ENCODE results near the gene RBM12. TPM values are rescaled to one million over a fixed set of nuclear protein-coding genes. Genes with fewer than 3 reads are reported as not detected.

Gene RBM12
- total and polyA plus RNA-seq, 11 donors: 7.4 to 61.7 (median 43.0) TPM

GRCh38 chr20:35661053-35661452, 3.6 kb downstream of the RBM12 start:
- TF ChIP-seq CTCF (IDR thresholded peaks at IDR 0.05) (no peak), POLR2A (IDR thresholded peaks at IDR 0.05) (no peak)
- H3K4me1 ChIP-seq: peaks cover 2 to 72% (median 54%) of the 10 kb centered on the region in 12 donors
- H3K27ac ChIP-seq: peak overlapping the region in 1 of 12 donors; percentile 5
- WGBS, 4 donors: 85 to 93% (median 92%) methylated on average over 2 of the region's 2 CpGs
- H3K9me3 ChIP-seq: no peaks in the 10 kb centered on the region
- no peaks in the 10 kb centered on the region for H3K27me3 ChIP-seq
- DNase-seq (no peak), ATAC-seq (no peak)
- peak overlapping the region in 2 of 12 donors; percentile 86 to 93 for H3K4me3 ChIP-seq
- H3K36me3 ChIP-seq: peaks cover 0 to 3% (median 0%) of the 10 kb centered on the region in 9 donors
- intact Hi-C loops (cut with DNase I): loop anchor here in 6 of 10 donors (5.0 to 10.0 kb wide), 3 partner anchors 44 to 116 kb away; partner anchors contain the start of genes SPAG4 (in 5 of the 6) and ERGIC3 (in 1 of the 6)

GRCh38 chr20:35660122-35660937, 4.4 kb downstream of the RBM12 start:
- WGBS, 4 donors: 91 to 95% (median 93%) methylated on average over 10 of the region's 10 CpGs
- Histone ChIP-seq H3K27me3 (no peaks in the 10 kb centered on the region), H3K4me3 (no peak overlapping the region), H3K9me3 (no peaks in the 10 kb centered on the region), H3K4me1 (peaks cover 2 to 78% (median 54%) of the 10 kb centered on the region in 12 donors), H3K36me3 (peaks cover 0 to 9% (median 0%) of the 10 kb centered on the region in 9 donors), H3K27ac (peak overlapping the region in 1 of 12 donors; percentile 5)
- no peak for TF ChIP-seq CTCF (IDR thresholded peaks at IDR 0.05)
- TF ChIP-seq POLR2A (IDR thresholded peaks at IDR 0.05): no peak
- DNase-seq (no peak), ATAC-seq (no peak)
- intact Hi-C loops (cut with DNase I): loop anchor here in 6 of 10 donors (5.0 to 10.0 kb wide), 3 partner anchors 43 to 116 kb away; partner anchors contain the start of genes SPAG4 (in 5 of the 6) and ERGIC3 (in 1 of the 6)

- TF ChIP-seq CTCF (IDR thresholded peaks at IDR 0.05) (no peak), POLR2A (IDR thresholded peaks at IDR 0.05) (no peak)
- WGBS, 4 donors: 14 to 21% (median 19%) methylated on average over 1 of the region's 1 CpG
- Histone ChIP-seq H3K36me3 (peaks cover 0 to 38% (median 30%) of the 10 kb centered on the region in 9 donors), H3K9me3 (no peaks in the 10 kb centered on the region), H3K27ac (no peak overlapping the region), H3K4me3 (no peak overlapping the region), H3K4me1 (peaks cover 0 to 66% (median 46%) of the 10 kb centered on the region in 12 donors), H3K27me3 (no peaks in the 10 kb centered on the region)
- intact Hi-C loops (cut with DNase I): no loop called here
- ATAC-seq (no peak), DNase-seq (no peak)
These were observed 7.4 kb downstream of the RBM12 start for GRCh38 chr20:35657271-35657670.

GRCh38 chr20:35654415-35654814, 10.3 kb downstream of the RBM12 start:
- no peak overlapping the region for H3K27ac ChIP-seq
- H3K36me3 ChIP-seq: peaks cover 0 to 53% (median 33%) of the 10 kb centered on the region in 9 donors
- intact Hi-C loops (cut with DNase I): no loop called here
- H3K4me3 ChIP-seq: no peak overlapping the region
- WGBS, 4 donors: 87 to 96% (median 93%) methylated on average over 9 of the region's 9 CpGs
- H3K4me1 ChIP-seq: peaks cover 0 to 52% (median 34%) of the 10 kb centered on the region in 12 donors
- DNase-seq (no peak), ATAC-seq (no peak)
- H3K9me3 ChIP-seq: no peaks in the 10 kb centered on the region
- TF ChIP-seq POLR2A (IDR thresholded peaks at IDR 0.05) (no peak), CTCF (IDR thresholded peaks at IDR 0.05) (no peak)
- no peaks in the 10 kb centered on the region for H3K27me3 ChIP-seq

All from heart left ventricle (tissue), 16 donors.